Amniotic stem cell (primary cell): ENCODE data around the gene LINC00237.

ENCODE experiments used
- DNase-seq: peaks from one replicate; lab custom pipeline; 2025; lab: John Stamatoyannopoulos, UW

The LINC00237 gene

DNA sequence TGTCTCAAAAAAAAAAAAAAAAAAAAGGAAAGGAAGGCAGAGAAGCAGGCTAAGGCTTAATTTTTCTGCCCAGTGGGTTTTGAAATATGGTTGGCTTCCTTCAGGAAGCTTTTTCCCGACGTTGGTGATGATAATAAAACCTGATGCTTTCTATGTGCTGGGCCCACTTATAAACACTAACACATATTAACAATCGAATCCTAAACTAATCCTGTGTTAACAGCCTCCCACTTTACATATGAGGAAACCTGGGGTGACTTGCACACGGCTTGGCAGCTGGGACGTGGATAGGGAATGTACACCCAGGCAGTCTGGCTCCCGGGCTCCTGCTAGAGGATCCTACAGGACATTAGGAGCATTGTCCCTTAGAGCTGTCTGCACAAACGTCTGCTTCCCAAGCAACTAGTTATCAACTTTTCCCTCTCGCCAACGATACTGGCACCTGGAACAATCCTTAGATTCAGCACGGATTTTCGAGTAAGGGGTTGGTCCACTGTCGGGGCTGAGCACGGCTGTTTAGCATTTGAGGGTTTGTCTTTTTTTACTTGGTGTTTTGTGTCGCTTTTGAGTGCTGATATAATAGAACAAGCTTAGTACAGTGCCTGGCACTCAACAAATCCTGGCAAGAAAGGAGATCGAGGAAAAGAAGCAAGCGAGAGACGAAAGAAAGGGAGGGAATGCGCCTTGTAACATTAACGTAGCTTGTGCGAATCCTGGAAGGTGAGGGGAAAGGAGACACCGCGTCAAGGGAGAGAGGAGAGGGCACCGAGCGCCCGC, 19.1 kb upstream of the LINC00237 start:
- DNase-seq: no peak

DNA sequence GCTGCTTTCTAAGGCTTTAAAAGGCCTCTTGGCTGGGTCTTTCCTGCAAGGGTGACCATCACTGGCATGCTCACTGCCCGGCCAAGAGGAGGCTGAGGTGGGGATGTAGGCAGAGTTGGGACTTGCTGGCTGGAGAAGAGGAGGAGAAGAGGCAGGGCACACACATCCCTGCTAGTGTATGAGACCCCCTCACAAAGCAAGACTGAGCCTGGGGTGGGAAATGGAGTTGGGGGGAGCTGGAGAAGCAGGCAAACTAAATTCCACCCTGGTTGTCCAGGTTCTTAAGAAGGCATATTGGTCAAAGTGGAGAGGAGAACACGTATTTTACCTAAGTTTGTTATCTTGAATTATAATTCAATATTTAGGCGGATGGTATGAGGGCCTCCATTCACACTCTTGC, 18.0 kb upstream of the LINC00237 start:
- DNase-seq: no peak

DNA sequence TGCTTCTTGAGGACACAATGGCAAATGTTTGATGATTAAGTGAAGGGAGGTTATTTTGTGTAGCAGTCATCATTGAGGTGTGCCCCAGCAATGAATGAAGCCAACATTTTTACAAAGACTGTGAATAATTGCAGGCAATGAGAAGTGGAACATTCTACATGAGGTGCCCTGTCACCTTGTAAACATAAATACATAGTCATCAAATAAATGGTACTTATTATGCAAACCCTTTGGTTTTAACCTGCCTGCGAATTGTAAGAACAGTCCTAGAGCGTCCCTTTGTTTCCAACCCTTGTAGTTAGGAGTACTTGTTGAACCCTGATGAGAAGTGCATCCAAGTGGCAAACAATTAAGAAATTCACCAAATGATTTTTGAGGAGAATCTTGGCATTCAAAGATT, 12.6 kb upstream of the LINC00237 start:
- DNase-seq: no peak

DNA sequence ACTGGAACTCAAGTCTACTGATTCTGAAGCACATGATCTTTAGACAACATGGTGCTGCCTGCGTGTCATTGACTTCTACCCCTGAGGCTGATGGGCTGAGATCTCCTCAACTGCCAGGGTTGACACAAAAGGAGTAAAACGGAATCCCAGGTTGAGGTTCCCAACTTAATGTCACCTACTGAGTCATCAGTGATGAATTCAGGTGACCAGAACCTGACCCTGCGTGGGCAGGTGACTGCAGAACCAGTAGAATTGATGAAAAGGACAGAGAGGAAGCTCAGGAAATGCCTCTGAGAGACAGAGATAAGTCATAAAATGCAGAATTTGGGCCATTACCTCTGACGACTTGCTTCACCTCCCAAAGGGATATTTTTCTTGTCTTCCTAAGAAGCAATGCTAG, 12.0 kb upstream of the LINC00237 start:
- no peak for DNase-seq

DNA sequence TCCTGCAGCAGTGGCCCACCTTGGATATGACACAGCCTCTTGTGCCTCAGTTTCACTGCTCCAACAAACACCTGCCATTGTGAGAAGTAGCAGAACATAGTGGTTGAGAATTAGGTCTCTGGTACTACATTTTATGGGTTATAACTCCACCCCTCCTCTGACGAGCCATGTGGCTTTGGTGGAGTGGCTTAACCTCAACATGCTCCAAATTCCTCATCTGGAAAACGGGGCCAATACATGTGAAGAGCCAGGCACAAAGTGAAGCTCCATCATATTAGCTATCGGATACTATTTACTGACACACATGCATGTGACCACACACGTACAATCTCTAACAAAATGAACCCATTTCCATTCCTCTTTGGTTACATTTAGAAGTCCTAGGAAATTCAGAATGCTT, 11.4 kb upstream of the LINC00237 start:
- DNase-seq: no peak

DNA sequence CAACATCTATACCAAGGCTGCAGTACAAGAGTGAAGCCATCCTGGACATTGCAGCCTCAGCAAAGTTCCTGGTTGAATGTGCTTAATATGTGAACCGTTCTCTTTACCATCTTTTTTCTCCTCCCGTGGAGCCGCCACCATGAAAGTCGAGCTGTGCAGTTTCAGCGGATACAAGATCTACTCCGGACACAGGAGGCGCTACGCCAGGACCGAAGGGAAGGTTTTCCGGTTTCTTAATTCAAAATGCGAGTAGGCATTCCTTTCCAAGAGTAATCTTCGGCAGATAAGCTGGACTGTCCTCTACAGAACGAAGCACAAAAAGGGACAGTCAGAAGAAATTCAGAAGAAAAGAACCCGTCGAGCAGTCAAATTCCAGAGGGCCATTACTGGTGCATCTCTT, 8.4 kb upstream of the LINC00237 start:
- no peak for DNase-seq

DNA sequence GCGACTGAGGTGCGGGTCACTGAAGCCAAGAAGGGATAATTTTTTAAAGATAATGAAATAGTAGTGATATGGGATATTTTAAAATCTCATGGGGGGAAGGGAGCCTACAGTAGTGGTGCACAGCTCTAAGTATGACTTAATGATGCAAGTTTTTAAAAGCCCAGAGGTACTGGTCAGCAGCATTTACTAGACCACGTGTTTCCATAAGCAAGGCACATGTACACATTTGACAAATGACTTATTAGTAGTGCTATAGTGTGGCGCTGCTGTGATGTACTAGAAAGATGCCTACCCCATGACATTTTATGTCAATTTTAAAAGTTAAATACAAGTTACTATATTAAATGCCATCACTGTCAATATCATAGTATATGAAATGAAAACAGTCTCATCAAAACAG, 7.5 kb upstream of the LINC00237 start:
- no peak for DNase-seq

DNA sequence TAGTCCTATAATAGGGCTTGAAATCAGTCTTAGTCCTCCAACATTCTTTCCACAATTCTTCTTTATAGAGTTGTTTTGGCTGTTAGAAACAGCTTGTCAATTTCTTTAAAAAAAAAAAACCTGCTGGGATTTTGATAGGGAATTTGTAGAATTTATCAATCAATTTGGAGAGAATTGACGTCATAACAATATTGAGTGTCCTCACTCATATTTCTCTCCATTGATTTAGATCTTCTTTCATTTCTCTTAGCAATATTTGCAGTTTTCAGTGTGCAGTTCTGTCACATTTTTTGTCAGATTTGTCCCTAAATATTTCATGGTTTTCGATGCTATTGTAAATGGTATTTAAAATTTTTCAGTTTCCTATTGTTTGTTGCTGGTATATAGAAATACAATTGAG, 5.3 kb upstream of the LINC00237 start:
- DNase-seq: no peak

DNA sequence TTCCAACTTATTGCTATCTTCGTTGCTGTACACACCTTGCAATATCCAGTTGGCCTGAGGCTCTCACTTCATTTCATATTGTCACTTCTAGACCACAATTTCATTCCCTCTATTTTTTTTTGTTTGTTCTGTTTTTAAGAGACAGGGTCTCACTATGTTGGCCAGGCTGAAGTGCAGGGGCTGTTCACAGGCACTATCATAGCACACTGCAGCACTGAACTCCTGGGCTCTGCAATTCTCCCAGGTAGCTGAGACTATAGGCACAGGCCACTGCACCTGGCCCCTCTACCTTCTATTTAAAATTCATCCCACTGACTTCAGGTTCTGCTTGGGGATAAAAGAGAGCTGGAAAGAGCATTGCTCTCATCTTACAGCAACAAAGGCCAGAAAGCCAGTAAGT, 4.7 kb upstream of the LINC00237 start:
- no peak for DNase-seq

DNA sequence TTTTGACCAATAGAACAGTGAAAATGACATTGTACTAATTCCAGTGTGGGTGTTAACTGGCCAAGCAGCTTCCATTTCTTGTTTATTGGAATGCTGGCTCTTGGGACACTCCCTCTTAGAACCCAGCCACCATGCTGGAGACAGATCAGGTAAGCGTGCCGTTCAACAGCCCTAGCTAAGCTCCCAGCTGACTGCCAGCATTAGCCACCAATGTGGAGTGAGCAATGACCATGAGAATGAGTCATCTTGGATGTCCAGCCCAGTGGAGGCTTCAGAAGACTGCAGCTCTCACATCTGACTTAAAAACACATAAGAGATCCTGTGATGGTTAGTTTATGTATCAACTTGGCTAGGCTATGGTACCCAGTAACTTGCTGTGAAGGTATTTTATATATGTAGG, 3.0 kb upstream of the LINC00237 start:
- no peak for DNase-seq

DNA sequence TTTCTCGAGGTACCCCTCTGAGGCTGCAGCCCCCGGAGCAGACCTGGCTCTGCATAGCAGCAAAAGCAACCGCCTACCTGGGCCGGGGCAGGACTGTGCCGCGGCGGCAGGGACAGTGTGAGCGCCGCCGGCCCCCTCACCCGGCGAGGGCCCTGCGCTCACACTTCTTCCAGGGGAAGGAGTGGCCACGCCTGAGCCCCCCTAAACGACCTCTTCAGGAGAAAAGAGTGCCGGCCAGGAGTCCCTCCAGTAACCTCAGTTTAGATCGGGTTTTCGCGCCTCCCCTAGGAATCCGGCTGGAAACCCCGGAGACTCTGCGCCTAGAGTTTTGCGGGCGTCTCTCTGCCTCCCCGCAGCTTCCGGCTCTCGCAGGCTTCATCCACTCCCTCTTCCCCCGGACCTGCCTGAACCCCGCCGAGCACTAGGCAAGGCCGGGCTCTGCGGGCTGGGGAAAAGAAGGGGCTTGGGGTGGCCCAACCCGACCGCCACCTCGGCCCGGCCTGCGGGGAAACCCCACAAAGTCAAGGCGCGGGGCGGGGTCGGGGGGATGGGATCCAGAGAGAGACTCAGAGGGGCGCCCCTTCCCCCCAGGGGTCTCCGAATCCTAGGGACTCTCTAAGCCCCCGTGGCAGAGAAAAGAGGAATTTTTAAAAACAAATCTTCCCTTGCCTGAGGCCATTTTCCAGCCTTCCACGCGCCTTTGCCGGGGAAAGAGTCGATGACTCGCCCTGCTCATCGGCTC, 558 bp downstream of the LINC00237 start:
- DNase-seq: no peak

DNA sequence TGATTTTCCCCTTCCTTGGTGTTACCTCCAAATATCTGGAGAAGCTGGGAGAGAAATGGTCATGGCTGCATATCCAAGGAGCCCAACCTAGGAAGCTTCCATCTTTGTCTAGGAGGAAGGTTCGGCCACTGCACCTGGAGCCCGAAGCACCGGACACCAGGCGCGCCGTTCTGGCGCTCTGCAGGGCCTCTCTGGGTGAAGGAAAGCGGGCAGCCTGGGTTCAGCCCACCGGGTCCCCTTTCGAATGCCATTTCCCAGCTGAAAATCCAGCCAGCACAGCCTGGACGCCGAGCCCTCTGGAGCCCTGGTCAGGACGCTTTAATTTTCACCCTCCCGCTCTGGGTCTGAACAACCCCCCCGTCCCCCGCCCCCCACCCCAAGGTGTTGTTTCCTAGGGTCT, 1.2 kb downstream of the LINC00237 start:
- no peak for DNase-seq

DNA sequence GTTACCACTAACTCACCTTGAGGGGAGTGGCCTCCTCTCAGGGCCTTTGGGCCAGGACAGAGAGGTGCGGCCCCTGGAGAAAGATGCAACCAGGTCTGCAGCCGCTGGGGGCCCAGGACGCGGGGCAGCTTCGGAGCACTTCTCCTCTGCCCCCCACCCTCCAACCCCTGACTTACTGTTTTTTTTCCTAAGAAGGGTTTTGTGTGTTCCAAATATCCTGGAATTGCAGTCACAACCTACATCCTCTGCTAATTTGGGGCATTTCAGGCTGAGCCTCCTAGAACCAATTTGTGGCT, 1.7 kb downstream of the LINC00237 start:
- DNase-seq: no peak

DNA sequence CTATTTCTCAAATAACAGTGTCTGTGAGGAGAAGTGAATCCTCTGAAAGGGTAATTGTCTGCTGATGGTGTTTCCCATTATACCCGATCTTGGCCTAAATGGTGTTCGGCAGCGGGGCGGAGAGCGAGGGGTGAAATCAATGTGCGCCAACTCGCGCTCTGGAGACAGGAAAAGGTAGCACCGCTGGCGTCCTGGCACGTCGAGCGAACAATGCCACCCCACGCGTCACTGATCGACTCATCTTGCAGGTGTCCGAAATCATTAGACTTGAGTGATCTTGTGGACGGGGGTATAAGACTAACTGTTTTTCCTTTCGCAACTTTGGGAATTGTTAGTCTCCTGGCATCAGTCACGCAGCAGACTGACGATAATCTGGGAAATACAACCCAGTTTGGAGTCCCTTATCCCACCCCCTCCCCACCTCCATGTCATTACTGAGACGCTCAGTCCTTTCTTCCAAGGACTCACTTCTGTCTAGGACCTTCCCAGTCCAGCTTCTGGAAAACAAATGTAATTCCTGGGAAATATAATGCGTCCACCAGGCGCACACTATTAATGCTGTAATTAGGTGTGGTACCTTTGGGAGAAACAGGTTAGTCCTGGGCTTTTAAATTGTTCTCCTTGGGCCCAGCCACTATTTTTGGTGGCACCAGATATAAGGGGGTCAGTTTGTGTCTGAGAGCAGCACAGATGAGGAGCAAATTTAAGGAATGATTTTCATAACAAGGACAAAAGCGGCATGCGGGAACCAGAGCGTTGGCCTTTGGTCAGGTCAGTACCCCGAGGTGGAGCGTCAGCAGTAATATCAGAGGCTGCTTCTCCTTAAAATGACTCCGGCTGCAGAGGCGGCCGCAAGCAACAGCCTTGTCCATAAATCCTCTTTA, 2.3 kb downstream of the LINC00237 start:
- no peak for DNase-seq

DNA sequence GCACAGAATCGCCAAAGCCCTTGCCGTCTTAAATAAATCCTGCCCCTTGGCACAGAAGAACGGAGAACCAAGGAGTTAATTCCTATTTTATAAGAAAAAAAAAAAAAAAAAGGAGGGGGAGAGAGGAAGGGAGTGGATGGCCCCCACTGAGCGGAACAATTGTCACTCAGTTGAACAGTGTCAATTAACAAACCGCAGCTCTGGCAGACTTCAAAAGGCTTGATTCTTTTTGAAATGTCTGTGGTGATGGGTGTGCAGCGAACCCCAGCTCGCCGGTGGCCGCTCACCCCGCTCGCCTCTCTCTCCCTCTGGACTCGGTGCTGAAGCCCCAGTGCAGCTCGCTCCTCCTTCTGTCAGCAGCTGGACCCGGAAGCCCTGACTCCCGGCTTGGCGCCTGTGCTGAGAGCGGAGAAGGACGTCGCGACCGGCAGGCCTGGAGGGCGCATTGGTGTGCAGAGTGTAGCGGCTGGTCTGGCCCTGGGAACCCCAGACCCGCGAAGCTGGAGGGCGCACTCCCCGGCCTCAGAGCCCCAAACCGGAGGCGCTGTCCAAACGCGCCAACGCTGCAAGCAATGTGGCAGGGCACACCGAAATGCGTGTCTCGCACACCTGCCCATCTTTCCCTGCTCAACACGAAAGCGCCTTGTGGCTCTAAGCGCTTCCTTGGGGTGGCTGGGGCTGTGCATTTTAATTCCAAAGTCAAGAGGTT, 3.4 kb downstream of the LINC00237 start:
- DNase-seq: no peak

DNA sequence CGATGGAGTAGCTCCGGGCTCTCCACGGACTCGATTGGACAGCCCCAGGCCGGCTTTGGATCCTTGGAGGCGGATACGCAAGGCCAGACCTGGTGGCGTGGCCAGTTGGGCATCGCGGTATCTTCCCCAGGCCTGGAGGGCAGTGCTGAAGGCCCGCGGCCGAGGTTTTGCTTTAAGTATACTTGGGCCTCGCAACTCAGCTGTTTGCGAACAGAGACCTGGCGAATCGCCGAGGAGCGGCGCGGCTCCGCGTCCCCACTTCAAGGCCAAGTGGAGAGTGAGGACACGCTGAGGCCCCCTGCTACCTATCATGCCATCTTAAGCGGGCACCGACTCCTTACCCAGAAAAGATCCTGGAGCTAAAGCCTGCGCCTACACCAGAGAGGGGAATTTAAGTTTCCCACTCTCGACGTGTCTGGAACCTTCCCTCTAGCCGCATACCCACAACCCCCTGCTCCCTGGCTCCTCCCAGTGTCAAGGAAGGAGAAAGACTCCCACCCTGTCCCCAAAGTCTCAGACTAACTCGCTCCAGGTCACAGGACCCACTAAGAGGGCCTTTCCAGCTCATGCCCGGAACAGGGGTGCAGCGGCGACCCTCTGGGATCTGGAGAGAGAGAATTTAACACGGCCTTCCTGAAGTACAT, 4.1 kb downstream of the LINC00237 start:
- no peak for DNase-seq

DNA sequence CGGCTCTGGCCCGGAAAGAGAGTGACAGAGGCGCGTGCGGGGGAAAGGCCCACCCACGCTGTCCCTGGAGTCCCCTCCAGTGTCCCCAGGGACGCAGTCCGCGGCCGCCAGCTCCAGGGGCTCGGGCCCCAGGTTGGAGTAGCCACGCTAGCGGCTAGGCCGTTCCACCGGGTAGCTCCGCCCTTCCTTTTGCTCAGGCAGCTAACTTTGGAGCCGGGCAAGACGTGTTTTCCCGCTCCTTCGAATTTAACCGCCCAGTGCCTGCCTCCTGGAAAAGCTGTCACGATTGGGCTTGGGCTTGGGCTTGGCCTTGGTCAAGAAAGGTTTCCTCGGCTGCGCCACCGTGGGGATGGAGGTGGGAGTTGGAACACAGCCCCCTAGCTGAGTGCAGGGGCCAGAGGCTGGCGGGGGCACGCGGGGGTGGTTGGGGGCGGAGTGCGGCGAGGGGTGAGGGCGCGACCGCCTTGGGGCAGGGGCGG, 4.7 kb downstream of the LINC00237 start:
- DNase-seq: no peak

DNA sequence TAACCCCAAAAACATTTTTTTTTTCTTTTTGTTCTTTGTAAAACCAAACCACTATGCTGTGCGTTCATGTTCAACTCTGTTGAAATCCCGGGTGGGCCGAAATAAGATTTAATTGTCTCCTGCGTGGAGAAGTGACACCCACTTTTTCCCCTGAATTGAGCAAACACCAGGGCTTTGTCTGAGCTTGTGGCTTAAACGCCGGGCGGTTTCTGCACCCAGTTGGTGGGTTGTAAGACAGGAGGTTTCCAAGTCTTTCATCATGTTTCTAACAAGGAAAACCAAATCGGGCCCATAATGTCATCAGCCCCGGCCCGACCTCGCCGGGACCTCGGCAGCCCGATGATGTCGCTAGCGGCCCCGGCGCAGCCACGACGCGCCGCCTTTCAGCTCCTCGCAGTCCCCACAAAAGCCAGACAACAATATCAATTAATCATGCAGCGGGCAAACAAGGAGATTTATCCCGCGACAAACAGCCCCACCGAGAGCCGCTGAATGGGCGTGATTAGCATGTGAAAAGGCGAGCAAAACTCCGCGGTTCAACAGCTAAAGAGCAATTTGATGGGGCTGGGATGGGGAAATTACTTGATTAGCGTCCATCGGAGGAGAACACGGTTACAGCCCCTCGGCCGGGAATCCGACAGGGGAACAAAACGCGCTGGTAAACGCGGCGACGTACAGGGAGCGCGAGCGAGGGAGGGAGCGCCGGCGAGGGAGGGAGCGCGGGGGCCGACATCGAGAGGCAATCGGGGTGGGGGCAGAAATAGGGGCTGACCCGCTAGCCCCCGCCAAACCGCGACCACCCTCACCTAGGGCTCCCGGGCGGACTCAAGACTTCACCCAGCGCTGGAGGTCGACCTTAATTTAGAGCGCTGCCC, 5.3 kb downstream of the LINC00237 start:
- no peak for DNase-seq

DNA sequence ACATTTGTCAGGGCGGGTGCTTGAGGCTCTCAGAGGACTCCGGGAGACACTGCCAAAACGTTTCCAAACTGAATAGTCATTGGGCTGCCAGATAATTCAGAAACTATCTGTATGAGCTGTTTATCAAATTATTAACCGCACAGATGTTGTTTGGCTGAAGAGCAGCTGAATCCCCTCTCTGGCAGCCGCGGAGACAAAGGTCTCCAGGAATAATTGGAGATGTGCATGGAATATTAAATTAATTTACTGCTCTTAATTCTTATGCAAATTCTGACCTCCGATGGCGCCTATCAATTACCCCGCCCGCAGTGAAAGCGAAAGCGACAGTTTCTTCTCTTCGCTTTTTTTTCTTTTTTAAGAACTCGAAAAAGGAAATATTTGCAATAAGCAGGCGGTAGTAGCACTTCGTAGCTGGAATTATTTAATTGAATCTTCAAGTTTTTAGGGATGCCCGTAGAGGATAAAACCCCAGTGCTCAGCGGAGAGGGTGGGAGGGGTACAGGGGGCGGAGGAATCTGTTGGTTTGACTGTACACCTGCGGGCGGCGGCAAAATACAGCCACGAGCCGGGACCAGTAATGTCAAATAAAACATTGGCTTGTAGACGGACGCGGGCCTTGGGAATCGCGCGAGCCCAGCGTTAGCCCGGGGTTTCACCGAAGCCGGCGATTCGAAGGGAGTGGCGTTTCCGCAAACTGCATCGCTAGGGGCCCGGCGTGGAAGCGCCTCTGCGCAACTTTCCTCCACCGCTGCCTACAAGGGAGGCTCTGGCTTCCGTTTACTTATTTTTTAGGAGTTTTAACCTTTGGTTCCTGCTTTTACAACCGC, 6.2 kb downstream of the LINC00237 start:
- DNase-seq: no peak
